OCI-LY3 (cell line): ENCODE data around the gene NRXN2.

Experiments used
- H2AFZ ChIP-seq: fragments of 200-600, 300-600 bp; shearing (Covaris generic); 2 replicates; pipeline ENCODE4 v1.6.0; 2014; ENCODE audit warnings: antibody characterized with exemption, low read depth, low read length
- H3K27ac ChIP-seq: fragments of 200-600, 300-600 bp; sonication (generic); 2 replicates; pipeline ENCODE4 v1.5.1; 2014; ENCODE audit warnings: mild to moderate bottlenecking, low read length, moderate library complexity, mixed read lengths
- H3K27me3 ChIP-seq: fragments of 200-600, 300-600 bp; sonication (generic); 2 replicates; pipeline ENCODE4 v1.6.1; 2014; ENCODE audit warnings: low read depth, low read length, mixed read lengths
- H3K36me3 ChIP-seq: fragments of 200-600, 300-600 bp; sonication (generic); replicated peaks from 2 replicates; pipeline ENCODE3; 2014; ENCODE audit warnings: low read depth, low read length, mixed read lengths
- H3K4me1 ChIP-seq: fragments of 300-600, 200-600 bp; sonication (generic); 2 replicates; pipeline ENCODE4 v1.6.1; 2014; ENCODE audit warnings: low read length, mixed read lengths
- H3K4me2 ChIP-seq: fragments of 200-600, 300-600 bp; sonication (generic); 2 replicates; pipeline ENCODE4 v1.6.1; 2014; ENCODE audit warnings: low read length, mixed read lengths
- H3K4me3 ChIP-seq: fragments of 300-600, 200-600 bp; sonication (generic); 2 replicates; pipeline ENCODE4 v1.5.1; 2014; ENCODE audit warnings: antibody characterized with exemption, mild to moderate bottlenecking, low read length, moderate library complexity
- H3K79me2 ChIP-seq: fragments of 300-600, 200-600 bp; shearing (Covaris generic); 2 replicates; pipeline ENCODE4 v1.6.1; 2014; ENCODE audit warnings: mild to moderate bottlenecking, low read length, mixed read lengths
- H3K9ac ChIP-seq: fragments of 300-600, 200-600 bp; shearing (Covaris generic); 2 replicates; pipeline ENCODE4 v1.6.0; 2014; ENCODE audit warnings: mild to moderate bottlenecking, low read length, moderate library complexity
- H3K9me3 ChIP-seq: fragments of 200-600, 300-600 bp; shearing (Covaris generic); 2 replicates; pipeline ENCODE4 v1.6.1; 2014; ENCODE audit warnings: low read length, mixed read lengths; ENCODE audit not compliant: insufficient read depth
- H4K20me1 ChIP-seq: fragments of 200-600, 300-600 bp; sonication (generic); 2 replicates; pipeline ENCODE4 v1.6.1; 2016; ENCODE audit warnings: low read length, mixed read lengths; ENCODE audit not compliant: insufficient read depth
- CTCF ChIP-seq: fragments of 200-600, 300-600 bp; sonication (generic); IDR thresholded peaks from 2 replicates; pipeline ENCODE4 v1.5.1; 2014; ENCODE audit warnings: antibody characterized with exemption, low read length, low read depth
- EZH2phosphoT487 ChIP-seq: fragments of 200-600 bp; shearing (Covaris generic); IDR thresholded peaks from 2 replicates; pipeline ENCODE4 v1.6.1; 2018; ENCODE audit warnings: antibody characterized with exemption, mixed run types, low read depth

Gene NRXN2

GRCh38 chr11:64627371-64627770, 95.6 kb downstream of the NRXN2 start:
- H3K9me3 ChIP-seq, result no peaks in the 10 kb centered on the region
- no peaks in the 10 kb centered on the region for H3K79me2 ChIP-seq
- no peak overlapping the region for H3K4me2 ChIP-seq
- H3K4me3 ChIP-seq, result no peak overlapping the region
- H3K27me3 ChIP-seq, result no peaks in the 10 kb centered on the region
- peaks cover 20% of the 10 kb centered on the region for H3K4me1 ChIP-seq
- H2AFZ ChIP-seq, result no peak overlapping the region
- H4K20me1 ChIP-seq, result no peaks in the 10 kb centered on the region
- H3K9ac ChIP-seq, result no peak overlapping the region
- no peaks in the 10 kb centered on the region for H3K36me3 ChIP-seq
- TF ChIP-seq CTCF (no peak), EZH2phosphoT487 (no peak)
- H3K27ac ChIP-seq, result no peak overlapping the region

- H4K20me1 ChIP-seq, result no peaks in the 10 kb centered on the region
- no peak overlapping the region for H3K4me2 ChIP-seq
- peaks cover 16% of the 10 kb centered on the region for H3K4me1 ChIP-seq
- H3K9ac ChIP-seq, result no peak overlapping the region
- no peaks in the 10 kb centered on the region for H3K27me3 ChIP-seq
- no peaks in the 10 kb centered on the region for H3K9me3 ChIP-seq
- H3K79me2 ChIP-seq, result no peaks in the 10 kb centered on the region
- TF ChIP-seq EZH2phosphoT487 (no peak), CTCF (no peak)
- H2AFZ ChIP-seq, result no peak overlapping the region
- H3K4me3 ChIP-seq, result no peak overlapping the region
- H3K36me3 ChIP-seq, result no peaks in the 10 kb centered on the region
- H3K27ac ChIP-seq, result no peak overlapping the region
Measured at GRCh38 chr11:64626637-64627036, 96.4 kb downstream of the NRXN2 start.

- Histone ChIP-seq H3K27ac (no peak overlapping the region), H3K4me2 (peak overlapping the region; percentile 27; the same call in 1 of the 2 replicates), H3K27me3 (no peaks in the 10 kb centered on the region)
Measured at GRCh38 chr11:64624883-64625481, 98.0 kb downstream of the NRXN2 start.

GRCh38 chr11:64622681-64623080, 100.3 kb downstream of the NRXN2 start:
- TF ChIP-seq EZH2phosphoT487, result no peak
- TF ChIP-seq CTCF, result no peak
- Histone ChIP-seq H4K20me1 (no peaks in the 10 kb centered on the region), H3K36me3 (no peaks in the 10 kb centered on the region), H3K27ac (no peak overlapping the region), H3K27me3 (no peaks in the 10 kb centered on the region), H2AFZ (no peak overlapping the region), H3K9me3 (no peaks in the 10 kb centered on the region), H3K4me1 (peaks cover 12% of the 10 kb centered on the region), H3K9ac (no peak overlapping the region), H3K79me2 (no peaks in the 10 kb centered on the region), H3K4me2 (no peak overlapping the region), H3K4me3 (no peak overlapping the region)

More at GRCh38 chr11:64624883-64625481, 98.0 kb downstream of the NRXN2 start:
- Histone ChIP-seq H4K20me1 (no peaks in the 10 kb centered on the region), H3K9ac (no peak overlapping the region), H3K36me3 (no peaks in the 10 kb centered on the region), H3K79me2 (no peaks in the 10 kb centered on the region), H3K4me3 (no peak overlapping the region), H2AFZ (no peak overlapping the region), H3K4me1 (peaks cover 12% of the 10 kb centered on the region), H3K9me3 (no peaks in the 10 kb centered on the region)
- TF ChIP-seq CTCF (no peak), EZH2phosphoT487 (no peak)
